HG02610 (cell line): ENCODE measurements around the gene PDE3B.
"Not testable (repeated sequence)": the region's sequence is repeated elsewhere in the genome, so short reads cannot be mapped to it uniquely, and the experiment has no call there.

Source experiments
- ATAC-seq: cut with Tn5 transposase; IDR thresholded peaks from one replicate; pipeline ENCODE4 v1.9.1; 2021; ENCODE audit warnings: mild to moderate bottlenecking, moderate library complexity; ENCODE audit not compliant: unreplicated experiment

The PDE3B gene

DNA sequence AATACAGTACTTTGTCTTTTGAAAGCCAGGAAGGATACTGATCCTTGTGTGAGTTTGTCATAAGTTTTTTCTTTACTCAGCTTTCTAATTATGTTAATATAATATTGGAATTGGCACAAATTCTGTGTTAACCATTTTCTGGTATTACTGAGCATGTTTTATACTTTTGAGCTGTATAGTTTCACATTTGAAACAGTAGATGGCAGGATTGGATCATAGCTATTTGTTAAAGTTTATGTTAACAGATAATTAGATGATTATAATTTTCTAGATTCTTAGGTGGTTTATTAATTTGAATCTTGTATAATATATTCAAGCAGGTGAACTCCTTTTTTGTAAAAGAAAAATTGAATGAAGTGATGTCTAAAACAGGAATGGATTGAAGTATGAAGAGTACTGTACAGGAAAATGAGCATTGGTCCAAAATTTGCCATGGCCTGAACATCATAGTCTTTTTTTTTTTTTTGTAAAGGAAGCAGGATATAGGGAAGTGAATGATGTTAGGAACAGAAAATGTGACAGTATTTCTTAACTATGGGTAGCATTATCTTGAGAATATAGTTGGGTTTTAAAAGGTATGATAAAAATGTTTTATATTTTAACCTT lies 146.4 kb downstream of the PDE3B start:
- ATAC-seq = no peak

DNA sequence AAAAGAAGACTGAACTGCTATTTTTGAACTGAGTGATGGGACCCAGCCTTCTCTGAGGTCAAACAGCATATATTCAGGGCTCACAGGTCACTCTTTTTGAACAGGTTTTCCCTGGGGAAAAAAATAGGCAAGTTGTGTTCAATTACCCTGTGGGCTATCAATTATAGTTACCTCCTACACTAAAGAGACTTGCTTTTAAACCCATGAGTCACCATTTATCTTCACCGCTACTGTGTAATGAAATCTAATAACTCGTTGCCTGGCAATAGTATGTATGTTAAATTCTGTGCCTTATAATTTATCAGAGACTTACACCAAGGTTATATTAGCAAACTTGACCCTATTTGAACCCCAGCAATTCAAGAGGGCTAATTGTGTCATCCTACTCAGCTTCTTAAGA lies 149.9 kb downstream of the PDE3B start:
- ATAC-seq = no peak

GRCh38 chr11:14796028-14796427 lies 152.4 kb downstream of the PDE3B start:
- not testable (repeated sequence) for ATAC-seq

DNA sequence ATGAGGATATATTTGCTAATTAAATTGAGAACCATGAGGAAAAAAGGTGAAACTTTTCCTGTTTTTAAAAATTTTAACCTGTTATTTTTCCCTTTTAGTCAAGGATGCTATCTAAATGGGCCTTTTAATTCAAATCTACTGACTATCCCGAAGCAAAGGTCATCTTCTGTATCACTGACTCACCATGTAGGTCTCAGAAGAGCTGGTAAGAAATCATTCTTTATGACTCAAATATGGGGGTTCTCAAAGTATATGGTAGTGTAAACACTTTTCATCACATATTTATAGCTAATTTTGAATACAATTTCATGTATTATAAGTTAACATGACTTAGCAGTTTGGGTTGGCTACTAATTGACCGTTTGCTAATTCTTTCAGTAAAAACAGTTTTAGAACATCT lies 160.2 kb downstream of the PDE3B start:
- ATAC-seq = no peak

- ATAC-seq = no peak
Observed at GRCh38 chr11:14809466-14809865, 165.9 kb downstream of the PDE3B start.

DNA sequence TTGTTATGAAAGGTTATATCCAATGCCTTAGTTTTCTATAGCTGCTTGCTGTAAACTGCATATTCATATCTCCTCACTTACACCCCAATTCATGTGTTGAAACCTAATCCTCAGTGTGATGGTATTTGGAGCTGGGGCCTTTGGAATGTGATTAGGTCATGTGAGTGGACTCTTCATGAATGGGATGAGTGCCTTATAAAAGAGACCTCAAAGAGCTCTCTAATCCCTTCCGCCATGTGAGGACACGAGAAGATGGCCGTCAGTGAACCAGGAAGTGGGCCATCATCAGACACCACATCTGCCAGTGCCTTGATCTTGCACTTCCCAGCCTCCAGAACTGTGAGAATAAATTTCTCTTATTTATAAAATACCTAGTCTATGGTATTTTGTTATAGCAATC lies 169.2 kb downstream of the PDE3B start:
- ATAC-seq = no peak

GRCh38 chr11:14813516-14813915 lies 169.9 kb downstream of the PDE3B start:
- no peak for ATAC-seq

GRCh38 chr11:14818779-14819178 lies 175.2 kb downstream of the PDE3B start:
- no peak for ATAC-seq

GRCh38 chr11:14819596-14819995 lies 176.0 kb downstream of the PDE3B start:
- ATAC-seq = no peak

DNA sequence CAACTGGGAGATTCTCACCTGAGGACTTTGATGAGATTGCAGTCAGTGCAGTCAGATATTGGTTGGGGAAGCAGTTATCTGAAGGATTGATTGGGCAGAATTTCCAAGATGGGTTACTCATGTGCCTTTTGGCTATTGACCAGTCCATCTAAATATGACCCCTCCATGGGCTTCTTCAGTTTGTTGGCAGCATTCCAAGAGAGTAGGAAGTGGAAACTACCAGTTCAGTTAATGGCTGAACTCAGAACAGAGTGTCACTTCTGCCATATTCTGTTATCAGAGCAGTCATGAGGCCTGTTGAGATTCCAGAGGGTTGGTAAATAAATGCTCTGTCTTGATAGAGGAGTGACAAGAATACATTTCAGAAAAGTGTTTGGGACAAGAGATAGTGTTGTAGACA lies 177.4 kb downstream of the PDE3B start:
- no peak for ATAC-seq

DNA sequence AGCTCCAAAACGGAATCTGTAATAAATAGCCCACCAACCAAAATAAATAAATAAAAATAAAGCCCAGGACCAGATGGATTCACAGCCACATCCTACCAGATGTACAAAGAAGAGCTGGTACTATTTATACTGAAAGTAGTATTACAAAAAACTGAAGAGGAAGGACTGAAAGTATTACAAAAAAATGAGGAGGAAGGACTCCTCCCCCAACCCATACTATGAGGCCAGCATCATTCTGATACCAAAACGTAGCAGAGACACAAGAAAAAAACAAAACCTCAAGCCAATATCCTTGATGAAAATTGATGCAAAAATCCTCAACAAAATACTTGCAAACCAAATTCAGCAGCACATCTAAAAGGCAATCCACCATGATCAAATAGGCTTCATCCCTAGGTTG lies 183.0 kb downstream of the PDE3B start:
- no peak for ATAC-seq

DNA sequence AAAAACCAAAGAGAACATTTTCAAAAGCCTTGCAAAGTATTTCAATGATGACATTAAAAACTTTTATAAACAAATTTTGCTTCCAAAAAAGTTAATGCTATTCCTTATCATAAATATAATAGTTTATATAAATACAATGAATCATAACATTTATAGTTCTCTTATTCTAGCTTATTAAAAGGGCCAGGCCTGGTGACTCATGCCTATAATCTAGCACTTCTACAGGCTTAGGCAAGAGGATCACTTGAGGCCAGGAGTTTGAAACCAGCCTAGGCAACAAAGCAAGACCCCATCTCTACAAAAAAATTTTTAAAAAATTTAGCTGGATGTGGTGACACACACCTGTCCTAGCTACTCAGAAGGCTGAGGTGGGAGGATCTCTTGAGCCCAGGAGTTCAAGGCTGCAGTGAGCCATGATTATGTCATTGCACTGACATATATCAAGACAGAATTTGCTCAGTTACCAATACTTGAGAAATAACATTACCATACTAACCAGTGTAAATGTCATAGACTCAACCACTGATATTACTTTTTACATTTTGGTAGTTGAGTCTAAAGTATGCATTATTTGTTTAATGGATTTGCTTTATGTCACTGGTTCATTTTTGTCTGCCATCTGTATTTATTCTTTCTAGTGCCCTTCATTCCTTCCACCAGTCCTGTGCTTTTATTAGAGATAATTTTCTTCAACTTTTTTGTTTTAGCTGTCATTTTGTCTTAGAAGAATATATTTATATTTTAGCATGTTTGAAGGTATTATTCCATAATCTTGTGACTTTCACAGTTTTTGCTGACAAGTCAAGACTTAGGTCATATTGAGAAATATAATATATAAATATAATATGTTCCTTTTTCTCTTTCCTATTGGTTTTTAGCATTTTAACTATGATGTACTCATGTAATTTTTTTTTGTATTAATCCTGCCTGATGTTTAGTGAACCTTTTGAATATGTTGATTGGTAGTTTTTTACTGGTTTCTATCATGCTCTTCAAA lies 192.2 kb downstream of the PDE3B start:
- no peak for ATAC-seq

DNA sequence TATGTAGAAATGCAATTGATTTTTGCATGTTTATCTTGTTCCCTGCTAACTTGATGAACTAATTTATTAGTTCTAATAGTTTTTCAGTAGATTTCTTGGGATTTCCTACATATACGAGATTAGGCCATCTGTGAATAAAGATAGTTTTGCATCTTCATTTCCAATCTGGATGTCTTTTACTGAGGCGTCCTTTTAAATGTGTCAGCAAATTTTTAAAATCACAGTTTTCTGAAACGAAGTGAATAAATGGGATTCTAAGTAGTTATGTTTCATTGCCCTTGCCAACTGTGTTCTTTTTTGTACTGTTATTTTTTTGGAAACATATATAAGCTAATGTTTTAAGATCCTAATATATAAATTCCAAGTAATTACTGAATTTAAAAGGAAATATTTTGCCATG lies 198.4 kb downstream of the PDE3B start:
- no peak for ATAC-seq

DNA sequence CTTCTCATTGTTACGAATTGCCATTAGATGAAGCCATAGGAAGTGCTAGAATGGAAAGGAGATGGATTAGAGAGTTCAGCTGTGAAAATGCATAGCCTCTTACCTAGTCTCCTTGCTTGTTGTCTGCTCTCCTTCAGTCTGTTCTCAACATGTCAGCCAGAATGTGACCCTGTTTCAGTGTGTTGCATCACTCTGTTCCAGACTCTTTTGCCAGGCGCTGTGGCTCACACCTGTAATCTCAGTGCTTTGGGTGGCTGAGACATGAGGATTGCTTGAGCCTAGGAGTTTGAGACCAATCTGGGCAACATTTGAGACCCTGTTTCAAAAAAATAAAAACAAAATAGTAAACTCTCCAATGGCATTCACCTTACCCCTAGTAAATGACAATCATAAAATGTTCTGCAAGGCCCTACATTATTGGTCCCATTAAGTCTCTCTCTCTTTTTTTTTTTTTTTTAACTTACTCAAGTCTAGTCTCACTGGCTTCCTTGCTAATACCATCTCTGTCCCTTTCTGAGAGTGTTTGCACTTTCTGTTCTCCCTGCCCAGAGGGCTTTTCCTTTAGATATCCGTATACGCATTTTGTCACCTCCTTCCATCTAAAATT lies 209.1 kb downstream of the PDE3B start:
- no peak for ATAC-seq

DNA sequence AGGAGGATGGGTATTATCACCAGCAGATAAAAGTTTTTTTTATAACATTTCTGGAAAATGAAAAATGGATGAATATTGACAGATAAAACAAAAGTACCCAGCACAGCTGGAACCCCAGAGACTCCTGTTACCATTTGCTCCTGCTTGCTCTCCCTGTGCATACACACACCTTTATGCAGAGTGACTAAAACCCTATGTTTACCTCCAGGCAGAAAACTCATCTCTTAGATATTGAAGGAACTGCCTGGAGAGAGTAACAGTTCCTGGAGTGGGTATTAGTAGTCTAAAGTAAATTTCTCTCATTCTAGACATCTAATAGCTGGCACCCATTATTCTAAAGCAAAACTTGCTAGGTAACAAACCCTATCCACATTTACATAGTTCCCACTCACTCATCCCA lies 210.5 kb downstream of the PDE3B start:
- ATAC-seq = no peak

GRCh38 chr11:14855890-14856289 lies 212.3 kb downstream of the PDE3B start:
- no peak for ATAC-seq

GRCh38 chr11:14857621-14858020 lies 214.0 kb downstream of the PDE3B start:
- no peak for ATAC-seq

GRCh38 chr11:14858404-14858803 lies 214.8 kb downstream of the PDE3B start:
- no peak for ATAC-seq

DNA sequence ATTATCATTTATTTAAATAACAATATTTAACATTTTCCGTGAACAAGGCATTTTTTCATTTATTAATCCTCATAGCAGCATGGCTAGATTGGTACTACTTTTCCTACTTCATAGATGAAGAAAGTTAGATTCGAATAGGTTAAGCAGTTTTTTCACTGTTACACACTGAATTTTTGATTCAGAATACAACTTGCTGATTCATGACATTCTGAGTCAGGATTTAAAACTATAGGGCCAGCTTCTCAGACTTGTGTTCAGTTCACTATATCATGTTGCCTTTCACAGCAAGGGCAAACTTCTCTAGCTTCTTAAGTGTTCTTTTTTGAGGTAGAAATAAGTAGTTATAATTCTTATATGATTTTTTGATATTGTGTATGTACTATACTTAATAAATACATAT lies 216.9 kb downstream of the PDE3B start:
- no peak for ATAC-seq

- no peak for ATAC-seq
Observed at GRCh38 chr11:14861680-14862079, 218.1 kb downstream of the PDE3B start.

- ATAC-seq = not testable (repeated sequence)
Observed at GRCh38 chr11:14863775-14864174, 220.2 kb downstream of the PDE3B start.

DNA sequence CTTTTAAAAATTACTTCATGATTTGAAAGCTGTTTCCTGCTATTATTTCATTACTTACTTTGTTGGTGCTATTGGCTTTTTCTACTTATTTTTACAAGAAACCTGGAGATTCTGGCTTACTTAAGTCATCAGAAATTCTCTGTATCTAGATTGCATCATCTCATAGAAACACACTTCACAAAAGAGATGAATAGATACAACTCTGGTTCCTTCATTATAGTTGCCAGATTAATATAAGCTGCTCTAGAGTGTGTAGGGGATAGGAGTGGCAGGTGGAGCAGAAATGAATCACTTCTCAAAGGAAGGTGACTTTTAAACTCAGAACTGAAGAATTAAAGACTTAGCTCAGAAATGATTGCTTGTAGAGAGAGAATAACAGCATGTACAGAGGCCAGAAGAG lies 228.4 kb downstream of the PDE3B start:
- ATAC-seq = no peak
